AG08395 (cell line): ENCODE results near the gene PRR7.

ENCODE experiments used
- DNase-seq: peaks from one replicate; pipeline ENCODE4 v3.0.0; 2012; ENCODE audit warnings: mixed read lengths, low spot score

Gene PRR7

DNA sequence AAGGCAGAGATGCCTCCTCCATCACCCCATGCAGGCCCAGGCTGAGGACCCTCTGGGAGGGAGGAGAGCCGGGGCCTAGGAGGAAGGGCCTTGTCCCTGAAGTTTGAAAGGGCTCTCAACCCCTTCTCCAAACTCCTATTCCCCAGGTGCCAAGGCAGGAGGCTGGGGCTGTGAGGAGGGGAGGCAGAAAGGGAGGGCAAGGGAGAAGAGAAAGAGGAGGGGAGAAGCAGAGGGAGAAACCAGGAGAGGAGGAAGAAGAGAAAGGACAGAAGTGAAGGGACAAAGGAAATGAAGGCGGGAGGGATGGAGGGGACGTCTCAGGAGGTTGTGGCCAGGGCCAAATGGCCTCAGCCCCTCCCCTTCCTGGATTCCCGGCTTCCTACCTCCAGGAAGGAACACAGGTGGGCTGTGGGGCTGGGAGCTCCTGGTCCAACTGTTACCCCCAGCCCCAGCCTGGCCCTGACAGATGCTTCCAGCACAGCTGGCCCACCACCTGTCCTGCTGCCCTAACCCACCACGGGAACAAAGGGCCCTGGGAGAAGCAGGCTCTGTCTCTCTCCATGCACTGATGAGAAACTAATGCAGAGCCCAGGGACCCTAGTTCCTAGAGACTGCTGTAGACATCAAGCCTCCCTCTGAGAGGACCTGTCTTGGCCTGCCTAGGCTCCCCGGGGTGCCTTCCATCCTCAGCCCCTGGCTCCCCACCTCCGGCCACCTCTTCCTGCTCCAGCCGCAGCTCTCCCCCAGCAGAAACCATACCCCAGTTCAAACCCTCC, 23.3 kb downstream of the PRR7 start:
- no peak for DNase-seq

DNA sequence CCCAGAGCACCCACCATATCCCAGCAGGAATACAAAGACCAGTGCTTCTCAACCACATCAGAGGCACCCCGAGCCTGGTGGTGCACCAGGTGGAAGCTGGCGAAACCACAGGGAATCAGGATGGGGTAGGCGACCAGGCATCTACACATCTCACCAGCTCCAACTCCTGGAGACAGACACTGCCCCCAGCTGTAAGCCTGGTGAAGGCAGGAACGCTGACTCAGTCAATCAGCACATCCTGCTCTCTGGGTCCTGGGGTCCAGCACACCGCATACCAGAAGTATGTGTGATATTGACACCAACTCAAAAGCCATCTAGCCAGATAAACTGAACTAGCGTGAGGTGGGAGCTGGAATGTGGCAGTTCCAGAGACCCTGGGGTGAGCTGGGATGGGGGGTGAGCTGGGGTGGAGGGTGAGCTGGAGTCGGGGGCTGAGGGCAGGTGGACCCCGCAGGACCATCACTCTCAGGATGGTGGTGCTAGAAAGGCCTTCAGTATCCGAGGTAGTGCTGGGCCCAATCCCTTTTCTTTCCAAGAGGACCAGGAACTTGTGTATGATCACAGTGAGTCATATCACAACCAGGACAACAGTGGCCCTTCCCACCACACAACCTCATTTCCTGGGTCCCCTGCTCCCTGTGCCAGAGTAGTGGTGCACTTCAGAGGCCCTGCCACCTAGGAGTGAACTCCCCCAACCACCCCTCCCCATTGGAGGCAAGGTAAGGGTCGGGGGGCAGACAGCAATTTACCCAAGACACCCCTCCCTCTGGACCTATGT, 24.3 kb downstream of the PRR7 start:
- DNase-seq: peak; percentile 41

DNA sequence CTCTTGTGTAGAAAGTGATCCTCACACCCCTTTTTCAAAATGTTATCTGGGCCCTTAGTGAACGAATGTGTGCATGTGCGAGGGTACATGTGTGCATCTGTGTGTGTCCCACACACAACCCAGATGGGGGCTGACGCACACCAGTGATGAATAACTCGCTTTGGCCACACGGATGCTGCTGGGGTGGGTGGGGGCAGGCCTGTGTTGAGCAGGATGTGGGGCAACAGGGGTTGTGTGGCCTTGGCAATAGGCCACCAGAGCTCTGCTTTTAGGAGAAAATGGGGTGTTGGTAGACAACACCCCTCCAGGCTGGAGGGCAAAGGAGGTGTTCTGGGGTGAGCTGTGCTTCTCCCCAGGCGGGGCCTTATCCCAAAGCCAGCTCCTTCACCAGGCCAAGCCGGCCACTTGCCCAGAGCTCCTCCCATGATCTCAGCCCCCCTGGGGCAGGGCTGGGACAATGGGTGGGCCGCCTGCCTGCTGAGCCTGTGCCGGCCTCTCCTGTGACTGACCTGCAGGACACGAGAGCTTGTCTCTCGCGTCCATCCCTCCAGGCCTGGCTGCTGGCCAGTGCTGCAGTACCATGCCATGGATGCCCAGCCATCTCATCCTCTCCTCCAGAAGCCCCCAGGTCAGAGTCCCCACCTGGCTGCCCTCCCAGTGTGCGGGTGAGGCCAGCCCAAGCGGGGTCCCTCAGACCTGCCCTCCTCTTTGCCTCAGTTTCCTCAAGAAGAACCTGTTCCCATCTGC, 25.2 kb downstream of the PRR7 start:
- DNase-seq: no peak

DNA sequence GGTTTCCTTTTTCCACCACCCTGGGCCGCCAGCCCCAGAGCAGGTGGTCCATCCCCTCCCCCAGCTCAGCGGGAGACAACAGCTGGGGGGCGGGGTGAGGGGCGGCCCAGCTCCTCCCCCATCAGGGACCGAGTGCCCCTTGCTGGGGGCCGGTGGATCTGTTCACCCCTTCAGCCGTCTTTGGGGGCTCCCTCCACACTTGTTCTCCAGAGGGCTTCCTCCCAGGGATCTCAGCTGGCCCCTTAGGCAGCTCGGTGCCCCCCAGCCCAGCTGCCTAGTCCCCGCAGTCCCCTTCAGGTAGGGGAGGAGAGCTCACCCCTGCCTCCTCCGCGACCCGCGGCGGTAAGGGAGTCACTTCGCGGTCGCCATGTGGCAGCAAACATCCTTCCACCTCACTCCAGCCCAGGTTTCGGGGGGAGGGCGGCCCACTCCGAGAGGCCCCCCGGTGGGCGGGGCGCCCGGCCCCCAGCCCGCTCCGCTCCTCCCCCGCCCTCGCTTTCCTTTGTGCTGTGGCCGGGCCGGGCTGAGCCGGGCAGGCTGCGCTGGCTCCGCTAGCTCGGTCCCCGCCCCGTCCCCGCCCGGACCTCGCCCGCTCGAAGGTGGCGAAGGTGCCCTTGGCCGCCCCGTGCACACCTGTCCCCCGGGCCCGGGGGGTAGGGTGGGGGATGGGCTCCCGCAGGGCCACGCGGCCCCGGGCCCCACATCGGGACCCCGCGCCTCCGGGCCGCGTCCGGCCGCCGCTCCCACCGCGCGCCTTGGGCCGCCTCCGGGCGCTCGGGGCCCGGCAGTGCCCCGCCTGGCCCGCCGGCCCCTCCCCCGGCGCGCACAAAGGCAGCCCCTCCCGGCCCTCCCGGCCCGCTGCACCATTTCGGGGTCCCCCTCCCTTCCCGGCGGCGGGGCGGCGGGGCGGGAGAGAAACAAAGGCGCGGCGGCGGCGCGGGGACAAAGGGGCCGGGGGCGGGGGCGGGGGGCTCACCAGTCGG, 26.1 kb downstream of the PRR7 start:
- DNase-seq: peak; percentile 47

DNA sequence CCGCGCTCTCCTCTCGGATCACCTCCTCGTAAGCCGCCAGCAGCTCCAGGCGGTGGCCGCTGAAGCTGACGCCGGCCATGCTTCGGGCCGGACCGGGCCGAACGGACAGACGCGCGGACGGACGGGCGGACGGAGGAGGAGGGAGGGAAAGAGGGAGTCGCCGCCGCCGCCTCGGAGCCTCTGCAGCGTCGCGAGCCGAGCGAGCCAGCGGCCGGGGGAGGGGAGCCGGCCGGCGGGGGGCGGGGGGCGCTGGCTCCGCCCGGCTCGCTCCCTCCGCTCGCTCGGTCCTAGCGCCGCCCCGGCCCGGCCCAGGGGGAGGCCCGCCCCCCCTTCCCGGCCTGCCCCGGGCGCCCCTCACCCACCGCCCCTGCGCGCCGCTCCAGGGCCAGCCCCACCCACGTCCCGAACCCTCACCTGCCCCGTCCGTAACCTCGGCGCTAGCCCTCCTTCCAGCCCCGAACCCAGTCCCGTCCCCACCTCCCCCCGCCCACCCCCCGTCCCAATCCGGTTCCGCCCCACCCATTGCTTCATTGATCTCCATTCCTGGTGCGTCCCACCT, 26.9 kb downstream of the PRR7 start, which contains the start of gene DBN1:
TSS of gene DBN1 (minus strand) at position 192 of the 559 bp plus-strand sequence. CDS start at position 79, 113 bp downstream.
- peak; percentile 92 for DNase-seq

DNA sequence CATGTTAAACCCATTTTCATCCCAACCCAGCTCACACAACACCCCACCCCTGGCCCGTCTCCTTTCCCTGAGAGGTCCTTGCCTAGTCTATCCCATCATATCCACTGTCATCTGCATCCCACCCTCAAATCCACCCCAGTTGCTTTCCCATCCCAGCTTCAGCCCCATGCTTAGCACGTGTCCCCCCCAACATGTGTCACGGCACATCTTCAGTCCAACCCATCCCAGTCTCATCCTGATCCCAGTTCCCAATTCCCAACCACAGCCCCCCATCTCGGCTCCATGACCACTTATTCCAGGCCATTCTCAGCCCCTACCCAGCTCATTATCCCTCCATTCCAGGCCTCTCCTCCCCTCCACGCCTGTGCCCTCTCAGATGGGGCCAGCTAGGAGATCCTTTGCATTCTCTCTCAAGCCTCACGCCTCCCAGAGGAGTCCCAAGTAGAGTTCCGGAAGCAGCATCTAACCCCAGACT, 27.4 kb downstream of the PRR7 start:
- DNase-seq: no peak

DNA sequence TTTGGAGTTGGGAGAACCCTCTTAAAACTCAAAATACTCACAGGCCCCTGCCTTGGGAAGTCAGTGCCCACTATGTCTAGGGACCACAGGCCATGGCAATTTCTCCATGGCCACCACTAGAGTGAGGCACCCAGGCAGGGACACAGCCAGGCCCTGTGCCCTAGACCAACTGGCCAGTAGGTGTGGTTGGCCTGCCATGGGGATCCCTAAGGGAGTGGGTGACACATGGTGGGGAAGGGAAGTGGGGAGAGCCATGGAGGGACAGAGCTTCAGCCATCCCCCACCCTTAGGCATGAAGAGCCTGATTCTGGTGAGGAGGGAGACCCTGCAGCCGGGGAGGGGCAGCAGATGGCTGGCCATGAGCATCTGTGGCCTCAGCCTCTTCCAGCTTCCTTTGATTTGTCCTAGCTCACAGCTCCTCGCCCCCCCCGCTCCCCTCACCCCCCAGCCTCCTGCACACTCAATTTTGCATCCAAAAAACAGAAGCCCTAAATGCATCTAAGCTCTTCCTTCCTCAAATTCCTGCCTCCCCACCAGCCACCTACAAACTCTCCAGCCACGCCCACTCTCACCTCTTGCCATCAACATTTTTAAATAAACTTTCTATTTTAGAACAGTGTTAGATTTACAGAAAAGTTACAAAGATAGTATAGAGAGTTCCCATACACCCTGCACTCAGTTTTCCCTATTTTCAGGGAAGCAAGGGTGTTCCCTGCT, 28.4 kb downstream of the PRR7 start:
- no peak for DNase-seq

DNA sequence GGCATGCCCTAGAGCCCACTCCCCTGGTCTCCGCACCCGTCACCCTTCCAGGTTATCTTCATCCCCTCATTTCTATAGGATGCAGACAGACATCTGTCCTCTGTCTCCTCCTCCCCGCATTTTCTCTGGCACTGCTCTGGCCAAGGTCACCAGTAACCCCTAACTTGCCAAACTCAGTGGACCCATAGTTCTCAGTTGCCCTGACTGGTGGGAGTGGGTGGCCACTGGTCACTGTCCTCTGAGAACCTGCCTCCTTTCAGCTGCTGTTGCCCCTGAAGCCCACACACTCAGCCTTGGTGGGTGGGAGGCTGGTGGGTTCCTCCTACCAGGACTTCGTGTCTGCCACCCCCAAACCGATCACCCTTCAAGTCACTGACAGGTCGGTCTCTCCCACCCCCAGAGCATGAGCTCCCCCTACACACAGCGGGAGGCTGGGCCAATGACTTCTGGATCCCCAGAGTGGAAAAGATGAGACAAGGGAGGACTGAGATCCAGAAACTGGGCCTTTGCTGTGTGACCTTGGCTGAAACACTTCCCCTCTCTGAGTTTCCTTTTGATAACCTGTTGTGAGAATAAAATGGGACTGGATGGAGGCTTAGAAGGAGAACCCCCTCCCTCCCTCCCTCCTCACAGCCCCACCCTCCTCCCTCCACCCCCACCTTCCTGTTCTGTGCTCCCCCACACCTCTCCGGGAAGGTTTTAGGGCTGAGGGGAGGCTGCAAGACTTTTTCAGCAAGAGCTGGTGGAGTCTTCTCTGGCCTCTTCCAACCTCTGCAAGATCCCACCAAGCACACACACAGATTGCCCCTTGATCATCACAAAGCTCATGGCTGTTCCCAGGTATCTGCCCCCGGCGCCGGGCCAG, 29.2 kb downstream of the PRR7 start:
- no peak for DNase-seq

DNA sequence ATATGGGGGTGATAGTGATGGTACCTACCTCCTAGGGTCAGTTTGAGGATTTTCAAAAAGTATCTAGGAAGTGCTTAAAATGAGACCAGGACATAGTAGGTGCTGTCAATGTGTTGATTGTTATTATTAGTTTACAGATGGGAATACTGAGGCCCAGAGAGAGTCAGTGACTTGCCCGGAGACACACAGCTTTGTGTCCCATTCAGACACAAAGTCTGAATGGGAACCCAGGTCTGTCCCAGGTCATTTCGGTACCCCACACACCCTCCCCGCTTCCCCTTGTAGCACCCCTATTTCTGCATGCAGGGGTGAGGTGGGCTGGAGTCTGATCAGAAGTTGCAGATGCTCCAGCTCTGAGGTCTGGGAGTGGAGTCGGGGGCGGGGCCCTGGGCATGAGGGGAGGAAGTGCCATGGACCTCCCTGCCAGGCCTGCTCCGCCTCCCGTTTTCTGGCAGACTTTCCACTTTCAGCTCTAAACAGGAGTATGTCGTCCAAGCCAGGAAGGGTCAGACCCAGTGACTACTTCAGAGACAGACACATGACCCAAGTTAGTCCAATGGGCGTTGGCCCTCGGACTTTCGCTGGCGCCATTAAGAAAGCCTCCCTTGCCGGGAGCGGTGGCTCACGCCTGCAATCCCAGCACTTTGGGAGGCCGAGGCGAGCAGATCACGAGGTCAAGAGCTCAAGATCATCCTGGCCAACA, 30.1 kb downstream of the PRR7 start:
- DNase-seq: no peak

DNA sequence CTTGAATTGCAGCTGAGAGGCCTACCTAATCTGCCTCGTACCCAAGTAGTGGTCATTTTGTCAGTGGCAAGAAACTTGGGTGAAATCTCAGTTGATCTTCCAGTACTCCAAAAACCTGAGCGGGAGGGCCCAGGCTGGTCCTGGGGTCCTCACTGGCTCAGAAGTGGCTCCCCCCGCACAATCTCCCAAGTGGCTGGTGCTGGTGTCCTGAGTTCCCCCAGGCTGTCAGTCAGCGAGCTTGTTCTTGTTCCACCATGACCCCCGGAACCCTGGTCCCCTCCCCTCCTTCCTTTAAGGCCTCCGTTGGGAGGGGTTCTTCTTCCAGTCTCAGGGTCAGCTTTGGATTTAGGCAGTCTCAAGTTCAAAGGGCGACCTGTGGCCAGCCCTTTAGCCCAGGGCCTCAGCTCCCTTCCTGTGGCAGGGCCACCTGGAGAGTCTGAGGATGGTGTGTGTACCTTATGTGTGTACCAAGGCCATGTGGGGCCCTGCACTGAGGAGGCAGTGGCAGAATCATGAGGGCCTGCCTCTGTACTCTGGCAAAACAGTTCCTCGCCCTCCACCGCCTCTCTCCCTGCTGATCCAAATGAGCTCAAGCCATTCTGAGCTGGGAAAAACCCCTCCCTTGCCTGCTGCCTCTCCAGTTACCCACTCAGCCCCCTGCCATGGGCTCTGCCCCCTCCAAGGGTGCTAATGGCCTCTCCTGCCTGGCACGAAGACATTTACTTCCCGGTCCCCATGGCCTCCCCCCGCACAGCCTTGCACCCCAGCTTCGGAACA, 31.3 kb downstream of the PRR7 start:
- DNase-seq: no peak

DNA sequence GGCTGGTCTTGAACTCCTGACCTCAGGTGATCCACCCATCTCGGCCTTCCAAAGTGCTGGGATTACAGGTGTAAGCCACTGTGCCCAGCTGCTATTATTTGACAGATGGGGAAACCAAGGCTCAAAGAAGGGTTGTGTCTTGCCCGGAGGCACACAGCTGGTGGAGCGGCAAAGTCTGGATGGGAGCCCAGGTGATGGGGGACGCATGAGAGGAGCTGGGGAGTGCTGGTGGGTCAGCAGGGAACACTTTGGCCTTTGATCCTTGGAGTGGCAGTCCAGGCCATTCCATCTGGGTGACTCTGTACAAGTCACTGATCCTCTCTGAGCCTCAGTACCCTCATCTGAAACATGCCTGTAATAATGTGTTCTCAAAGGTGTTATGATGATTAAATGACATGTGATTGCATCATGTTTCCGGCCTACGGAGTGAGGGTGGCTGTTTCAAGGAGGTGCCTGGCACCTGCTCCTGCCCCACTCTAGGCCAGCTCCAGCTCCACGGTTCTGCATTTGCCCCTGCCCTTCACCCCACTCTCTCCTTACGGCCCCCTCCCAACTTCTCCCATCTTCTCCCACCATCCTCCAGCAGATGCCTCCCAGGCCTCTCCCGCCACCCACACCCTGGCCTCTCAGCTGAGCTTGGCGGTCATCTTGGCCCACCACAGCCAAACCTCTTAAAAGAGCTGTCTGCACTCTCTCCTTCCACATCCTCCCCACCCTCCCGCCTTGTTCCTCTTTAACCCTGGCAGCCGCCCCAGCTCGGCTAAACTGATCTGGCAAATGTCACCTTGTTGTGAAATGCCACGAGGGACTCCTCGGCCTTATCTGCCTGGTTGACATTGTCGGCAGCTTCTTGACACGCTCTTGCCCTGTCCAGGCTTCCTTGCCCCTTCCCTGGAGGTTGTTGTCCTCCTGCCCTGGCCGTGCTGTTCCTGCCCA, 32.4 kb downstream of the PRR7 start:
- DNase-seq: no peak

DNA sequence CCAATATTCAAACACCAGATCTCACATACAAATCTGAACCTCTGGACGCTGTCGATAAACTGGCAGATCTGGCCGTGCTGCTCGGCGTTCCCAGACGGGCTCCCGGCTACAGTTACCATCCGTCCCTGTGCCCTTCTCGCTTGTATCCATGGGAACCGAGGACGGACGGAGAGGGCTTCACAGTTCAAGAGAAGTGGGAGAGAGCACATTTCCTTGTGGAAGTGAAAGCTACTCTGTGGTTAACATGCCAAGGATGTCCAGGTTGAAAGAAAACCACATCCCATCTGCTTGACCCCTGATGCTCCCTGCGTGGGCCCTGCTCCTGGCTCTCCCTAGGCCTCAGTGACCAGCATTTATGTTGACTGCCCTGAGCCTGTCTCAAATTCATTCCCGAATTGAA, 33.2 kb downstream of the PRR7 start:
- no peak for DNase-seq

DNA sequence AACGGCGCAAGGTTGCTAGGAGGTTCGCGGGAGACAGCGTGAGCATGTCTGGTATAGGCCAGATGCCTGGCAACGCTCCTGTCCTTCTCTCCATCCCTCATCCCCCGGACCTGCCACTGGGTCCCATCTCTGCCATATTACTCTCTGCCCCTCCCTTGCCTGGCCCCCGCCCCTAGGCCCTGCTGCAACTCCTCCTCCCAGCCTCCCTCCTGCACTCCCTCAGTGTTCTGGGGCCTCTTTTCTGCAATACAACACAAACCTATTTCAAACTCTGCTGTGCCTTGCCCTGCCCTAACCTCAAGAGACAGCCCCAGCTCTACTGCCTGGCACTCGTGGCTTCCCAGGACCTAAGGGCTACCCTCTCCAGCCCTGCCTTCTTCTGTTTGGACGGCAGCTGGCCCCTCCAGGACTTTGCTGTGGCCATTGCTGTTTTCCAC, 35.8 kb downstream of the PRR7 start:
- no peak for DNase-seq

DNA sequence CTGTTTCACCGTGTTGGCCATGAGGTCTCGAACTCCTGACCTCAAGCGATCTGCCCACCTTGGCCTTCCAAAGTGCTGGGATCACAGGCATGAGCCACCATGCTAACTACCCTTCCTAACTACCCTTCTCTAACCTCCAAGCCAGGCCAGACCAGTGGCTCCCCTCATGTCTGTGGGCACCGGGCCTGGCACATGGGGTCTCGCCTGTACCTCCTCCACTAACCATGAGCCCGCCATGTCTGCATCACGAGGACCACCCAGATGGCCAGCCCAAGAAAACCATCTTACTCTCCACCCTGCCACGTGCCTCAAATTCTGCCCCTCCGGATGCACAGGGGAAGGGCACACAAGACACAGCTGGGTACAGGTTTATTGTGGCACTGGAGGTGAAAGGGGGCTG, 36.4 kb downstream of the PRR7 start:
- DNase-seq: no peak

DNA sequence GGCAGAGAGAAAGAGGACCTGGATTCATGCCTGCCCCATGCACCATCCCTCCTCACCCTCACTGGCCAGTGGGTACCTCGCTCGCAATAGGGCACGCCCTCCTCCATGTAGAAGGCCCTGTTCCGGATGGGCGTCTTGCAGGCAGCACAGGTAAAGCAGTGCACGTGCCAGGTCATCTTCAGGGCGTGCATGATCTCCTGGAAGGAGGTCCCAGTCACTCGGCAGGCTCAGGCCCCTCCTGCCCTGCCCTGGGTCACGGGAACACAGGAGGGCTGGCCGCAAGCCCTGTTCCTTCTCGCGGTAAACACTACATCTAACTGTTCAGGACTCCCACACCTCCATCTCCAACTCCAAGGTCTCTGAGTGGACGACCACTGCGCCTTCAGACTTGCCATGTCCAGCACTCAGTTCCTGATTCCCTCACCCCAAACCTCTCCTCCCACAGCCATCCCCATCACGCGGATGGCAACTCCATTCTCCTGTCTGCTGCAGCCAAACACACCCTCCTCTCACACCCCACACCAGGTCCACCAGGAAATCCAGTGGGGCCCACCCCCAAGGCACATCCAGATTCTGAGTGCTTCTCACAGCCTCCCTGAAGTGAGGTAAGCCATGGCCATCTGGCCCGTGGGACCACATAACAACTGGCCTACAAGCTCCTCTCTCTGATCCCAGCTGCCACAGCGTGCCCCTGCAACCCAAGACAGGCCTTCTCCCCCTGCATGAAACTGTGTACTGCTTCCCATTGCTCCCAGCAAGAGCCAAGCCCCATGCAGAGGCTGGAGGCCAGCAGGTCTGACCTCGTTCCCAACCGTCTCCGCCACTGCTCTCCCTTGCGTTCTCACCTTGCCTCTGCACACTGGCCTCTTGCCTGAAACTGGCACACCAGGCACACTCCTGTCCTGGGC, 37.6 kb downstream of the PRR7 start:
- DNase-seq: no peak
